GM12878 (cell line): ENCODE results near the gene KIRREL3. TPM values are rescaled to one million over a fixed set of nuclear protein-coding genes. Genes with fewer than 3 reads are reported as not detected.

Source experiments
- CREB1 ChIP-seq: IDR thresholded peaks from 2 replicates; pipeline ENCODE4 v1.6.1; 2012; ENCODE audit warnings: low read depth, mild to moderate bottlenecking, inconsistent platforms
- EP300 ChIP-seq, 2 experiments: fragments of 150-350 bp in 1 of 2; IDR thresholded peaks; 2 replicates each; pipeline ENCODE4 v1.6.1; 2011 to 2012; ENCODE audit warnings: low read depth in 2 of 2, low read length in 2 of 2, borderline replicate concordance in 1 of 2, improper control_type of control experiment in 1 of 2, inconsistent platforms in 1 of 2; ENCODE audit not compliant: control insufficient read depth in 1 of 2
- FOS ChIP-seq: IDR thresholded peaks from 3 replicates; pipeline ENCODE4 v1.6.1; 2011; ENCODE audit warnings: borderline replicate concordance; ENCODE audit not compliant: insufficient read length; ENCODE audit errors: extremely low read depth
- MTA2 ChIP-seq: fragments of 450-650 bp; IDR thresholded peaks from 2 replicates; pipeline ENCODE4 v1.6.1; 2016; ENCODE audit warnings: low read depth, mild to moderate bottlenecking, moderate library complexity
- NFYA ChIP-seq: IDR thresholded peaks from 2 replicates; pipeline ENCODE4 v1.6.1; 2011; ENCODE audit warnings: low read depth, mild to moderate bottlenecking, low read length, improper control_type of control experiment, borderline replicate concordance
- POLR2A ChIP-seq: IDR thresholded peaks from 2 replicates; pipeline ENCODE4 v1.6.1; 2011; ENCODE audit warnings: low read depth, mild to moderate bottlenecking, low read length
- RFX5 ChIP-seq: IDR thresholded peaks from 2 replicates; pipeline ENCODE4 v1.6.1; 2011; ENCODE audit warnings: low read depth, low read length, improper control_type of control experiment
- RUNX3 ChIP-seq: IDR thresholded peaks from 2 replicates; pipeline ENCODE4 v1.6.1; 2012; ENCODE audit warnings: low read length, inconsistent platforms
- SPI1 ChIP-seq: IDR thresholded peaks from 2 replicates; pipeline ENCODE4 v1.6.1; 2011; ENCODE audit warnings: low read depth, mild to moderate bottlenecking, low read length, moderate library complexity, borderline replicate concordance; ENCODE audit not compliant: insufficient read depth
- SREBF2 ChIP-seq: IDR thresholded peaks from 2 replicates; pipeline ENCODE4 v1.6.1; 2012; ENCODE audit warnings: mild to moderate bottlenecking, low read length
- TARDBP ChIP-seq: IDR thresholded peaks from 2 replicates; pipeline ENCODE4 v1.6.1; 2016; ENCODE audit warnings: borderline replicate concordance
- ZNF217 ChIP-seq: fragments of 450-650 bp; IDR thresholded peaks from 2 replicates; pipeline ENCODE4 v1.6.1; 2017; ENCODE audit warnings: antibody characterized with exemption, mild to moderate bottlenecking
- polyA plus RNA-seq, 11 experiments: library from polyadenylated mRNA; depleted of rRNA in 4 of 11; unstranded in 6 of 11; stranded (reverse) in 5 of 11; fragments of >200 nt; fragmentation: Nextera tagmentation in 4 of 11; fragmentation: Illumina TruSeq in 1 of 11; extraction: Ambion mirVana in 4 of 11; extraction: Trizol in 1 of 11; gene quantifications; 1 replicate in 1 of 11; 2 replicates in 10 of 11; pipeline versions ENCODE4 v1.2.1 to v1.2.3, GENCODE V29; 2011 to 2016; ENCODE audit warnings: inconsistent platforms in 2 of 11, missing spikeins in 2 of 11, low read depth in 1 of 11
- total RNA-seq, 4 experiments: library from RNA; depleted of rRNA in 3 of 4; stranded (reverse); fragments of >200 nt in 3 of 4; fragmentation: Illumina TruSeq in 1 of 4; extraction: Trizol in 1 of 4; gene quantifications; 2 replicates each; pipeline versions ENCODE4 v1.2.1 to v1.2.3, GENCODE V29; 2013 to 2021
- TF ChIP-seq, protein P1 (sequence below): fragments of 450-650 bp; formaldehyde crosslinking; IDR thresholded peaks from 2 replicates; pipeline ENCODE4 v1.5.0; 2022; ENCODE audit warnings: mild to moderate bottlenecking, missing genetic modification characterization
- TF ChIP-seq, protein P2 (sequence below): fragments of 450-650 bp; formaldehyde crosslinking; IDR thresholded peaks from 2 replicates; pipeline ENCODE4 v1.4.0; 2020; ENCODE audit warnings: mild to moderate bottlenecking, moderate library complexity

The KIRREL3 gene
- total and polyA plus RNA-seq, 10 of the 15 experiments (the other 5 are each of a cell fraction or from before 2014, with no cell fraction given), result under 0.01 TPM; not detected in 9

DNA sequence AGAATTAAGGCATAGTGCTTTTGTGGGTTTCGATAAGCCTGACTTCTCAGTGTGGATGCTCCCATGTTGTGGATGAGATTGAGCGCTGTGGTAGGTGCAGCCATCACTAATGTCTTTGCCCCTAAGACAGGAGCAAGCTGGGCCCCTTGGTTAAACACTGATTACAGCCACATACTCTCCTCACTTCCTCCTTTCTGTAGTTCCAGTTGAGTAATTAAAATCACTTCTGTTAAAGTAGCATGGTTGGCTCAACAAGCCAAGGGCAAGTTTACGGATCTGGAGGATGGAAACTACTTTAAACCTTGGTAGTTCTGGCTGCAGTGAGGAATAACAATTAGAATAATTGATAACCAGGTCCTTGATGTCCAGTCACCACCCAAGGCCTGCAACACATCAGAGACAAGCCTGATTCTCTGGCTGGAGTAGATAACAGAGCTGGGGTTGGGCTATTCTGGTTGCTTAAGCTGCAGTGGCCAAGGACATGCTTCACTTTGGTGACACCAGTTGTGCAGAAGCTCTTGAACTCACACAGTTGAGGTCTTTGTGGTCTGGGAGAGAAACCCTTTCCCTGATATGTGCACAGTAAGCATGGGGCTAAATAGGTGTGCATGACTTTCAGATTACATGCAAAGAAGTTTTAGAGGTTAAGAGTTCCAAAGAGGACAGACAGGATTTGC is 81.3 kb downstream of the KIRREL3 start (continued):
- TF ChIP-seq RUNX3, result peak; percentile 14; the same call in 1 of the 2 replicates
- peak; percentile 94 for TF ChIP-seq SPI1
- TF ChIP-seq, protein P1, sequence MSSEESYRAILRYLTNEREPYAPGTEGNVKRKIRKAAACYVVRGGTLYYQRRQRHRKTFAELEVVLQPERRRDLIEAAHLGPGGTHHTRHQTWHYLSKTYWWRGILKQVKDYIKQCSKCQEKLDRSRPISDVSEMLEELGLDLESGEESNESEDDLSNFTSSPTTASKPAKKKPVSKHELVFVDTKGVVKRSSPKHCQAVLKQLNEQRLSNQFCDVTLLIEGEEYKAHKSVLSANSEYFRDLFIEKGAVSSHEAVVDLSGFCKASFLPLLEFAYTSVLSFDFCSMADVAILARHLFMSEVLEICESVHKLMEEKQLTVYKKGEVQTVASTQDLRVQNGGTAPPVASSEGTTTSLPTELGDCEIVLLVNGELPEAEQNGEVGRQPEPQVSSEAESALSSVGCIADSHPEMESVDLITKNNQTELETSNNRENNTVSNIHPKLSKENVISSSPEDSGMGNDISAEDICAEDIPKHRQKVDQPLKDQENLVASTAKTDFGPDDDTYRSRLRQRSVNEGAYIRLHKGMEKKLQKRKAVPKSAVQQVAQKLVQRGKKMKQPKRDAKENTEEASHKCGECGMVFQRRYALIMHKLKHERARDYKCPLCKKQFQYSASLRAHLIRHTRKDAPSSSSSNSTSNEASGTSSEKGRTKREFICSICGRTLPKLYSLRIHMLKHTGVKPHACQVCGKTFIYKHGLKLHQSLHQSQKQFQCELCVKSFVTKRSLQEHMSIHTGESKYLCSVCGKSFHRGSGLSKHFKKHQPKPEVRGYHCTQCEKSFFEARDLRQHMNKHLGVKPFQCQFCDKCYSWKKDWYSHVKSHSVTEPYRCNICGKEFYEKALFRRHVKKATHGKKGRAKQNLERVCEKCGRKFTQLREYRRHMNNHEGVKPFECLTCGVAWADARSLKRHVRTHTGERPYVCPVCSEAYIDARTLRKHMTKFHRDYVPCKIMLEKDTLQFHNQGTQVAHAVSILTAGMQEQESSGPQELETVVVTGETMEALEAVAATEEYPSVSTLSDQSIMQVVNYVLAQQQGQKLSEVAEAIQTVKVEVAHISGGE, result no peak
- no peak for TF ChIP-seq ZNF217
- TF ChIP-seq TARDBP, result no peak
- no peak for TF ChIP-seq SREBF2
- TF ChIP-seq CREB1, result no peak
- TF ChIP-seq, protein P2, sequence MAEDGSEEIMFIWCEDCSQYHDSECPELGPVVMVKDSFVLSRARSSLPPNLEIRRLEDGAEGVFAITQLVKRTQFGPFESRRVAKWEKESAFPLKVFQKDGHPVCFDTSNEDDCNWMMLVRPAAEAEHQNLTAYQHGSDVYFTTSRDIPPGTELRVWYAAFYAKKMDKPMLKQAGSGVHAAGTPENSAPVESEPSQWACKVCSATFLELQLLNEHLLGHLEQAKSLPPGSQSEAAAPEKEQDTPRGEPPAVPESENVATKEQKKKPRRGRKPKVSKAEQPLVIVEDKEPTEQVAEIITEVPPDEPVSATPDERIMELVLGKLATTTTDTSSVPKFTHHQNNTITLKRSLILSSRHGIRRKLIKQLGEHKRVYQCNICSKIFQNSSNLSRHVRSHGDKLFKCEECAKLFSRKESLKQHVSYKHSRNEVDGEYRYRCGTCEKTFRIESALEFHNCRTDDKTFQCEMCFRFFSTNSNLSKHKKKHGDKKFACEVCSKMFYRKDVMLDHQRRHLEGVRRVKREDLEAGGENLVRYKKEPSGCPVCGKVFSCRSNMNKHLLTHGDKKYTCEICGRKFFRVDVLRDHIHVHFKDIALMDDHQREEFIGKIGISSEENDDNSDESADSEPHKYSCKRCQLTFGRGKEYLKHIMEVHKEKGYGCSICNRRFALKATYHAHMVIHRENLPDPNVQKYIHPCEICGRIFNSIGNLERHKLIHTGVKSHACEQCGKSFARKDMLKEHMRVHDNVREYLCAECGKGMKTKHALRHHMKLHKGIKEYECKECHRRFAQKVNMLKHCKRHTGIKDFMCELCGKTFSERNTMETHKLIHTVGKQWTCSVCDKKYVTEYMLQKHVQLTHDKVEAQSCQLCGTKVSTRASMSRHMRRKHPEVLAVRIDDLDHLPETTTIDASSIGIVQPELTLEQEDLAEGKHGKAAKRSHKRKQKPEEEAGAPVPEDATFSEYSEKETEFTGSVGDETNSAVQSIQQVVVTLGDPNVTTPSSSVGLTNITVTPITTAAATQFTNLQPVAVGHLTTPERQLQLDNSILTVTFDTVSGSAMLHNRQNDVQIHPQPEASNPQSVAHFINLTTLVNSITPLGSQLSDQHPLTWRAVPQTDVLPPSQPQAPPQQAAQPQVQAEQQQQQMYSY, result no peak
- TF ChIP-seq FOS, result no peak
- no peak for TF ChIP-seq NFYA
- no peak for TF ChIP-seq RFX5
- TF ChIP-seq EP300 (IDR thresholded peaks at IDR 0.05; ENCODE audit: borderline replicate concordance in 1 of 2, control insufficient read depth in 1 of 2, low read depth in 2 of 2, low read length in 2 of 2), result peak in 1 of 2 experiments; percentile 55; a peak in 1 of 4 replicates
- TF ChIP-seq POLR2A, result no peak
- no peak for TF ChIP-seq MTA2
